ENCODE data around the gene KNDC1.
"Not testable (repeated sequence)": the region's sequence is repeated elsewhere in the genome, so short reads cannot be mapped to it uniquely, and the experiment has no call there.

Gene KNDC1

DNA sequence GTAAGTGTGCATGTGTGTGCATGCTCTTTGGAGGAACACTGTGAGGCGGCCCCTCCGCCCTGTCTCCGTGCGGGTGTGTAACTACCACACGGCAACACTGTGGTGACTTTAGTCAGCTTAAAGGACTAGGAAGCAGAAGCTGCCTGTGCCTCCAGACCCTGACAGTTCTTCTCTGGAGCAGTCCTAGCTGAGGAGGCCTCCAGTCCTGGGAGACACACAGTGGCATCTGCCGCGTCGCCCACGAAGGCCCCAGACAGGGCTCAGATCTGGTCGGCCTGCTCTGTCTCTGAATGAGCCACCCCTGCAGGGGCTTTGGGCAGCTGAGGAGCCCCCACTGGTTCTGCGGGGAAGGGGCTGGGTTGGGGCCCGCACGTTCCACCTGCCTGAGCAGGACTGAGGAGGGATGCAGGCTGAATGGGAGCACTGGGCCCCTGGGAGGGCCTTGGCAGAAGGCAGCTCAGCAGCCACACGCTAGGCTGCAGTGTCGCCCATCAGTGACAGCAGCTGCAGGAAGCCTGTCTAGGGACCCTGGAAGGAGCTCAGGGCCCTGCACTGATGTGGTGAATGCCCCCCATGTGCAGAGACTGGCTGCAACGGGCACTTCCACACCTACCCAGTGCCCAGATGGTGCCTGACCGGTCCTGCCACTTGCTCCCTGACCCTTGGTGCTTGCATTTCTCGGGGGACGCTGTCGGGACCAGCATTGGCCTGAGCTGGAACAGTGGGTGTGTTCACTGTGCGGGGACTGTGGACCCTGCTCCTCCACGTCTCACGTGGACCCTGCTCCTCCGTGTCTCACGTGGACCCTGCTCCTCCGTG, 27.3 kb upstream of the KNDC1 start:
- Histone ChIP-seq H3K4me1 (ENCODE audit: control insufficient read depth, insufficient read depth, low read length) (no peaks in the 10 kb centered on the region), H3K9ac (ENCODE audit: low read length) (no peak overlapping the region), H3K27ac (ENCODE audit: low read depth, low read length) (no peak overlapping the region), H3K27me3 (ENCODE audit: control insufficient read depth, insufficient read depth, low read length) (no peaks in the 10 kb centered on the region), H3K36me3 (ENCODE audit: control insufficient read depth, insufficient read depth, low read length) (no peaks in the 10 kb centered on the region), H3K9me3 (ENCODE audit: control insufficient read depth, insufficient read depth, low read depth, low read length) (no peaks in the 10 kb centered on the region), H3K4me3 (ENCODE audit: low read depth, low read length) (no peak overlapping the region)

DNA sequence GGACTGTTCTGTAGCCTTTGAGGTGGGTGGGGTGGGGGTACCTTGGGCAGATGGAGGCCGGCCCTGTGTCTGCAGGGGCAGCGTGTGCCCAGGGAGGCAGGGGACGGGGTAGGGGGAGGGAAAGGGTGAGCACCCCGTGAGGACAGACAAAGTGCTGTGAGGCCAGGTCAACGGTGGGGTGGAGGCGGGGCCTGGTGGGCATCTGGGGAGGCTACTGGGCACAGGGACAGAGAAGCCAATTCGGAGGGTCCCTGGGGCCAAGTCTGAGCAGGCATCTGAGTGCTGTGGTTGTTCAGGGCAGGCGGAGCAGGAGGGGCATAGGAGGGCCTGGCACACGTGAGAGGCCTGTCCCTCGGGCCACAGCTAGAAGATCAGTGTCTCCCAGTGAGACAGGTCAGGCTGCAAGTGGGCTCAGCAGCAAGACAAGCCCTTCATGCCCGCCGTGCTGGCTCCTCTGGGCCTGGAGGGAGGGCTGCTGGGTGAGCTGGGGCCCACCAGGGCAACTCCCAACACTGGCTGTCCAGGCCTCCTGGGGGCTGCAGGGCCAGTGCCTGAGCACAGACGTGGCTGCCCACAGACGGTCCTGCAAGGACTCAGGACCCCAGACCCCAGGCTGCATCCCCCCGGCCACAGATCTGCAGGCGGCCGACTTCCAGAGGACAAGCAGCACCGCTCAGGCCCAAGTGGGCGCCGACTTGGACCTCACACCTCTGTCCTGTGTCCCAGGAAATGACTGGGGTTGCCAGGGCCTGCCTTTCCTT, 26.4 kb upstream of the KNDC1 start:
- no peaks in the 10 kb centered on the region for H3K9me3 ChIP-seq (ENCODE audit: control insufficient read depth, insufficient read depth, low read depth, low read length)
- H3K4me1 ChIP-seq (ENCODE audit: control insufficient read depth, insufficient read depth, low read length): no peaks in the 10 kb centered on the region
- no peaks in the 10 kb centered on the region for H3K36me3 ChIP-seq (ENCODE audit: control insufficient read depth, insufficient read depth, low read length)
- H3K27ac ChIP-seq (ENCODE audit: low read depth, low read length): no peak overlapping the region
- no peaks in the 10 kb centered on the region for H3K27me3 ChIP-seq (ENCODE audit: control insufficient read depth, insufficient read depth, low read length)
- no peak overlapping the region for H3K9ac ChIP-seq (ENCODE audit: low read length)
- H3K4me3 ChIP-seq (ENCODE audit: low read depth, low read length): no peak overlapping the region

DNA sequence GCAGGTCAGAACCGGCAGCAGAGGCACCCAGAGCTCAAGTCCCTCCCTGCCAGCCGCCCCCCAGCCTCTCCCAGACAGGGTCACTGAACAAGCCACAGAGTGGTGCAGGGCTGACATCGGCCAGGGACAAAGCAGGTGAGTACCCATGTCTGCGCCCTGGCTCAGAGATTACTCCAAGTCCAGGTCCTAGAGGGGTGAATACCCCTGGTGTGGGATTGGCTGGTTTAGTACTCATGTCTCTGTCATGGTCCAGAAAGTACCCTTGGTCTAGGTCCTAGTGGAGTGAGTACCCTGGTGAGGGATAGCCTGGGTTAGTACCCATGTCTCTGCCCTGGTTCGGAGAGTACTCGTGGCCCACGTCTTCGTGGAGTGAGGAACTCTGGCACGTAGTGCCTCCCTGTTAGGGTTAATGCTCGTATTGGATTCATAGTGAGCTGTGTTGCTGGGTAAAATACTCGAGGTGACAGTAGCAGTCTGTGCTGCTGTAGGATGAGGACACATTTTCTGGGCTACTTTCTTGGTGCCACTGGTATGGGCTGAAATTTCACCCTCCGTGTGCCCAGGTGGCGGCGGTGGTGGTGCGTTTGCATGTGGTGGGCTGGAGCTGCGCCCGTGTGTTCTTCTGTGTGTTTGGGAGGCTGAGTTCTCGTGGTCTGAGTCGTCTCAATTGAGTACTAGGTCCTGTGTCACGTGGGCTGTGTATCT, 25.5 kb upstream of the KNDC1 start:
- no peak overlapping the region for H3K9ac ChIP-seq (ENCODE audit: low read length)
- no peaks in the 10 kb centered on the region for H3K9me3 ChIP-seq (ENCODE audit: control insufficient read depth, insufficient read depth, low read depth, low read length)
- H3K4me1 ChIP-seq (ENCODE audit: control insufficient read depth, insufficient read depth, low read length): peaks cover 2% of the 10 kb centered on the region; the same call in 1 of the 2 replicates
- H3K4me3 ChIP-seq (ENCODE audit: low read depth, low read length): no peak overlapping the region
- H3K36me3 ChIP-seq (ENCODE audit: control insufficient read depth, insufficient read depth, low read length): no peaks in the 10 kb centered on the region
- no peak overlapping the region for H3K27ac ChIP-seq (ENCODE audit: low read depth, low read length)
- no peaks in the 10 kb centered on the region for H3K27me3 ChIP-seq (ENCODE audit: control insufficient read depth, insufficient read depth, low read length)

GRCh38 chr10:133135116-133135465, 24.9 kb upstream of the KNDC1 start:
- Histone ChIP-seq H3K9me3 (ENCODE audit: control insufficient read depth, insufficient read depth, low read depth, low read length) (no peaks in the 10 kb centered on the region), H3K36me3 (ENCODE audit: control insufficient read depth, insufficient read depth, low read length) (no peaks in the 10 kb centered on the region), H3K27me3 (ENCODE audit: control insufficient read depth, insufficient read depth, low read length) (no peaks in the 10 kb centered on the region), H3K9ac (ENCODE audit: low read length) (no peak overlapping the region), H3K27ac (ENCODE audit: low read depth, low read length) (no peak overlapping the region), H3K4me3 (ENCODE audit: low read depth, low read length) (no peak overlapping the region), H3K4me1 (ENCODE audit: control insufficient read depth, insufficient read depth, low read length) (peaks cover 5% of the 10 kb centered on the region; the same call in 1 of the 2 replicates)

DNA sequence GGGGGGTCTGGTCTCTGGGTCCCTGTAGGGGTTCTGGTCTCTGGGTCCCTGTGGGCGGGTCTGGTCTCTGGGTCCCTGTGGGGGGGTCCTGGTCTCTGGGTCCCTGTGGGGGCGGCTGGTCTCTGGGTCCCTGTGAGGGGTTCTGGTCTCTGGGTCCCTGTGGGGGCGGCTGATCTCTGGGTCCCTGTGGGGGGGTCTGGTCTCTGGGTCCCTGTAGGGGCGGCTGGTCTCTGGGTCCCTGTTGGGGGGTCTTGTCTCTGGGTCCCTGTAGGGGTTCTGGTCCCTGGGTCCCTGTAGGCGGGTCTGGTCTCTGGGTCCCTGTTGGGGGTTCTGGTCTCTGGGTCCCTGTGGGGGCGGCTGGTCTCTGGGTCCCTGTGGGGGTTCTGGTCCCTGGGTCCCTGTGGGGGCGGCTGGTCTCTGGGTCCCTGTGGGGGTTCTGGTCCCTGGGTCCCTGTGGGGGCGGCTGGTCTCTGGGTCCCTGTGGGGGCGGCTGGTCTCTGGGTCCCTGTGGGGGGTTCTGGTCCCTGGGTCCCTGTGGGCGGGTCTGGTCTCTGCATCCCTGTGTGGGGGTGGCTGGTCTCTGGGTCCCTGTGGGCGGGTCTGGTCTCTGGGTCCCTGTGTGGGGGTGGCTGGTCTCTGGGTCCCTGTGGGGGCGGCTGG, 22.4 kb upstream of the KNDC1 start:
- not testable (repeated sequence) for H3K27me3 ChIP-seq (ENCODE audit: control insufficient read depth, insufficient read depth, low read length); H3K9me3 ChIP-seq (ENCODE audit: control insufficient read depth, insufficient read depth, low read depth, low read length); H3K9ac ChIP-seq (ENCODE audit: low read length); H3K27ac ChIP-seq (ENCODE audit: low read depth, low read length); H3K36me3 ChIP-seq (ENCODE audit: control insufficient read depth, insufficient read depth, low read length); H3K4me3 ChIP-seq (ENCODE audit: low read depth, low read length)
- H3K4me1 ChIP-seq (ENCODE audit: control insufficient read depth, insufficient read depth, low read length): peaks cover 12% of the 10 kb centered on the region

DNA sequence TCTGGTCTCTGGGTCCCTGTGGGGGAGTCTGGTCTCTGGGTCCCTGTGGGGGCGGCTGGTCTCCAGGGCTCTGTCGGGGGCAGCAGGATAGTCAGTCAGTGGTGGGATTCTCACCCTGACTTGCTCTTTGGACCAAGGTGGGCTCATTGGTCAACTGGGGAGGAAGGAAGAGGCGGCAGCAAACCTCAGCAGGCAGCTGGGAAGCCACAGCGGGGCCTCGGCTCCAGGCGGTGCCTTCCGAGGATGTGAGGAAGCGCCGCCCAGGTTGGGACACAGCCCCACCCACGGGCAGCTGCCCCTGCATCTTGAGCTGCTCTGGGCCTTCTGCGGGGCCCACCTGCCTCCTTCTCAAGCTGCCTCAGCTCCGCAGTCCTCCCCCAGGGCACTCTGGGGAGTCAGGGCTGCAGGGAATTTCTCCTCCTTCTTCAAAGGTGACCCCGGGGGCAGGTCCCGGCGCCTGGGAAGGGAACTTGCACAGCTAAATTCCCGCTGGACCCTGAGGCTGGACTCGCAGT, 20.4 kb upstream of the KNDC1 start:
- Histone ChIP-seq H3K4me1 (ENCODE audit: control insufficient read depth, insufficient read depth, low read length) (peaks cover 25% of the 10 kb centered on the region), H3K4me3 (ENCODE audit: low read depth, low read length) (no peak overlapping the region), H3K27ac (ENCODE audit: low read depth, low read length) (no peak overlapping the region), H3K9me3 (ENCODE audit: control insufficient read depth, insufficient read depth, low read depth, low read length) (no peaks in the 10 kb centered on the region), H3K27me3 (ENCODE audit: control insufficient read depth, insufficient read depth, low read length) (no peaks in the 10 kb centered on the region), H3K36me3 (ENCODE audit: control insufficient read depth, insufficient read depth, low read length) (no peaks in the 10 kb centered on the region), H3K9ac (ENCODE audit: low read length) (no peak overlapping the region)

DNA sequence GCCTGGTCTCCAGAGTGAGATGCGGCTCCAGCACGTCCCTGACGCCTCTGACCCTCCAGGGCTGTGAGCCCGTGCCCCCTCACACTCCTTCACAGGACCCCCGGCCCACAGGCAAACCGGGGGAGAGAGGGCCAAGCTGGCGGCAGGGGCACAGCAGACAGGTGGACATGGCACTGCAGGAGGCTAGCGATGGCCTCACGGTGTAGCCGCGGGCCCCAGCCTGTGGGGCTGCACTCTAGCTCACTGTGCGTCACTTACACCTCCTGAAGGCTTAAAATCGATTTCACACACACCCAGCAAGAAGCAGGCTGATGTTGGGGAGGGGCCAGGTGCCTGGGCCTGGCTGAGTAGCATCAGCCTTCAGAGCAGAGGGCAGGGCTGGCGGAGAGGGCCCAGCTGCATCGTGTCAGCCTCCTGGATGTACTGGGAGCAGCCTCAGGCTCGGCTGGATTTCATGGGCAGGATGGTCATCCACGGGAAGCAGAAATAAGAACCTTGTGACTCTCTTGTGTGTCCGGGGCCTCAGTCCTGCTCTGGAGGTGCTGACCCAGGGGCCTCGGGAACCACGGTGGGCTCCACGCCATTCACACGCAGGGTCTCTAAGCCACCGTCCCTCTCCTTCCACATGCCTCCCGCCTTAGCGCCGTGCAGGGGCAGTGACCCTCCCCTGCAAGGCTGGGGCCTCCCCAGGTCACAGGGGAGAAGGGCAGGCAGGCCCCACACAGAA, 19.4 kb upstream of the KNDC1 start:
- Histone ChIP-seq H3K9me3 (ENCODE audit: control insufficient read depth, insufficient read depth, low read depth, low read length) (no peaks in the 10 kb centered on the region), H3K4me1 (ENCODE audit: control insufficient read depth, insufficient read depth, low read length) (peaks cover 35% of the 10 kb centered on the region), H3K27ac (ENCODE audit: low read depth, low read length) (no peak overlapping the region), H3K4me3 (ENCODE audit: low read depth, low read length) (no peak overlapping the region), H3K36me3 (ENCODE audit: control insufficient read depth, insufficient read depth, low read length) (no peaks in the 10 kb centered on the region), H3K27me3 (ENCODE audit: control insufficient read depth, insufficient read depth, low read length) (no peaks in the 10 kb centered on the region), H3K9ac (ENCODE audit: low read length) (no peak overlapping the region)

- H3K4me3 ChIP-seq (ENCODE audit: low read depth, low read length): no peak overlapping the region
- no peaks in the 10 kb centered on the region for H3K27me3 ChIP-seq (ENCODE audit: control insufficient read depth, insufficient read depth, low read length)
- no peaks in the 10 kb centered on the region for H3K9me3 ChIP-seq (ENCODE audit: control insufficient read depth, insufficient read depth, low read depth, low read length)
- H3K4me1 ChIP-seq (ENCODE audit: control insufficient read depth, insufficient read depth, low read length): peaks cover 42% of the 10 kb centered on the region
- H3K9ac ChIP-seq (ENCODE audit: low read length): no peak overlapping the region
- H3K36me3 ChIP-seq (ENCODE audit: control insufficient read depth, insufficient read depth, low read length): no peaks in the 10 kb centered on the region
- no peak overlapping the region for H3K27ac ChIP-seq (ENCODE audit: low read depth, low read length)
Observed at GRCh38 chr10:133141144-133141957, 18.7 kb upstream of the KNDC1 start.

- Histone ChIP-seq H3K4me3 (ENCODE audit: low read depth, low read length) (no peak overlapping the region), H3K9me3 (ENCODE audit: control insufficient read depth, insufficient read depth, low read depth, low read length) (no peaks in the 10 kb centered on the region), H3K36me3 (ENCODE audit: control insufficient read depth, insufficient read depth, low read length) (no peaks in the 10 kb centered on the region), H3K27me3 (ENCODE audit: control insufficient read depth, insufficient read depth, low read length) (no peaks in the 10 kb centered on the region), H3K27ac (ENCODE audit: low read depth, low read length) (no peak overlapping the region), H3K4me1 (ENCODE audit: control insufficient read depth, insufficient read depth, low read length) (peaks cover 47% of the 10 kb centered on the region), H3K9ac (ENCODE audit: low read length) (no peak overlapping the region)
Observed at GRCh38 chr10:133141958-133142340, 18.1 kb upstream of the KNDC1 start.

Measured in HUES6 (cell line).